Activated naive CD8-positive, alpha-beta T cell (primary cell): ENCODE data around the gene HRC.
"Not testable (repeated sequence)": the region's sequence is repeated elsewhere in the genome, so short reads cannot be mapped to it uniquely, and the experiment has no call there.

Experiments
- H3K27ac Mint-ChIP-seq: one replicate; pipeline ENCODE4 v1.8.0; 2021; ENCODE audit warnings: mixed read lengths
- H3K27me3 Mint-ChIP-seq: one replicate; pipeline ENCODE4 v1.8.0; 2021; ENCODE audit warnings: mixed read lengths
- H3K36me3 Mint-ChIP-seq: one replicate; pipeline ENCODE4 v1.8.0; 2021; ENCODE audit warnings: mixed read lengths
- H3K4me1 Mint-ChIP-seq: one replicate; pipeline ENCODE4 v1.8.0; 2021; ENCODE audit warnings: low read depth, mixed read lengths
- H3K4me3 Mint-ChIP-seq: one replicate; pipeline ENCODE4 v1.8.0; 2021; ENCODE audit warnings: mild to moderate bottlenecking, mixed read lengths
- H3K9me3 Mint-ChIP-seq: one replicate; pipeline ENCODE4 v1.8.0; 2021; ENCODE audit warnings: low read depth, mixed read lengths

The HRC gene

GRCh38 chr19:49130325-49130724 is 24.9 kb downstream of the HRC start:
- no peak overlapping the region for H3K27ac Mint-ChIP-seq
- peaks cover 24% of the 10 kb centered on the region for H3K4me1 Mint-ChIP-seq
- H3K4me3 Mint-ChIP-seq, result no peak overlapping the region
- no peaks in the 10 kb centered on the region for H3K9me3 Mint-ChIP-seq
- no peaks in the 10 kb centered on the region for H3K27me3 Mint-ChIP-seq
- H3K36me3 Mint-ChIP-seq, result no peaks in the 10 kb centered on the region

GRCh38 chr19:49129238-49129583 is 26.0 kb downstream of the HRC start:
- Mint-ChIP-seq H3K9me3 (no peaks in the 10 kb centered on the region), H3K4me3 (no peak overlapping the region), H3K27ac (no peak overlapping the region), H3K4me1 (peaks cover 22% of the 10 kb centered on the region), H3K27me3 (no peaks in the 10 kb centered on the region), H3K36me3 (no peaks in the 10 kb centered on the region)

GRCh38 chr19:49128545-49129237 is 26.5 kb downstream of the HRC start:
- peak overlapping the region; percentile 91 for H3K4me3 Mint-ChIP-seq
- H3K9me3 Mint-ChIP-seq, result no peaks in the 10 kb centered on the region
- no peaks in the 10 kb centered on the region for H3K27me3 Mint-ChIP-seq
- H3K4me1 Mint-ChIP-seq, result peaks cover 17% of the 10 kb centered on the region
- no peaks in the 10 kb centered on the region for H3K36me3 Mint-ChIP-seq
- no peak overlapping the region for H3K27ac Mint-ChIP-seq

GRCh38 chr19:49127674-49128544 is 27.3 kb downstream of the HRC start:
- Mint-ChIP-seq H3K36me3 (no peaks in the 10 kb centered on the region), H3K27me3 (no peaks in the 10 kb centered on the region), H3K9me3 (no peaks in the 10 kb centered on the region), H3K27ac (peak overlapping the region; percentile 87), H3K4me3 (peak overlapping the region; percentile 91), H3K4me1 (peaks cover 13% of the 10 kb centered on the region)

GRCh38 chr19:49127225-49127624 is 28.0 kb downstream of the HRC start:
- not testable (repeated sequence) for H3K27me3 Mint-ChIP-seq, H3K4me1 Mint-ChIP-seq, H3K9me3 Mint-ChIP-seq, H3K36me3 Mint-ChIP-seq, H3K27ac Mint-ChIP-seq
- H3K4me3 Mint-ChIP-seq, result peak overlapping the region; percentile 7

GRCh38 chr19:49126575-49126974 is 28.6 kb downstream of the HRC start:
- no peak overlapping the region for H3K4me3 Mint-ChIP-seq
- no peak overlapping the region for H3K27ac Mint-ChIP-seq
- H3K9me3 Mint-ChIP-seq, result no peaks in the 10 kb centered on the region
- H3K4me1 Mint-ChIP-seq, result peaks cover 9% of the 10 kb centered on the region
- H3K36me3 Mint-ChIP-seq, result no peaks in the 10 kb centered on the region
- no peaks in the 10 kb centered on the region for H3K27me3 Mint-ChIP-seq

- H3K27ac Mint-ChIP-seq, result no peak overlapping the region
- peaks cover 17% of the 10 kb centered on the region for H3K4me1 Mint-ChIP-seq
- no peaks in the 10 kb centered on the region for H3K9me3 Mint-ChIP-seq
- H3K36me3 Mint-ChIP-seq, result no peaks in the 10 kb centered on the region
- no peaks in the 10 kb centered on the region for H3K27me3 Mint-ChIP-seq
- no peak overlapping the region for H3K4me3 Mint-ChIP-seq
Observed at GRCh38 chr19:49125025-49125731, 30.0 kb downstream of the HRC start.

- not testable (repeated sequence) for H3K27ac Mint-ChIP-seq, H3K4me3 Mint-ChIP-seq, H3K9me3 Mint-ChIP-seq, H3K27me3 Mint-ChIP-seq, H3K36me3 Mint-ChIP-seq
- H3K4me1 Mint-ChIP-seq, result peaks cover 13% of the 10 kb centered on the region
Observed at GRCh38 chr19:49123285-49123684, 31.9 kb downstream of the HRC start.

GRCh38 chr19:49121841-49122240 is 33.4 kb downstream of the HRC start:
- H3K36me3 Mint-ChIP-seq, H3K9me3 Mint-ChIP-seq, H3K27me3 Mint-ChIP-seq: not testable (repeated sequence)

GRCh38 chr19:49120868-49121267 is 34.3 kb downstream of the HRC start:
- Mint-ChIP-seq H3K9me3 (no peaks in the 10 kb centered on the region), H3K27ac (no peak overlapping the region)

More at GRCh38 chr19:49121841-49122240, 33.4 kb downstream of the HRC start:
- peaks cover 21% of the 10 kb centered on the region for H3K4me1 Mint-ChIP-seq
- H3K4me3 Mint-ChIP-seq, H3K27ac Mint-ChIP-seq: not testable (repeated sequence)

GRCh38 chr19:49120325-49120683 is 34.9 kb downstream of the HRC start:
- Mint-ChIP-seq H3K27me3 (no peaks in the 10 kb centered on the region), H3K4me1 (peaks cover 24% of the 10 kb centered on the region), H3K9me3 (no peaks in the 10 kb centered on the region), H3K27ac (no peak overlapping the region), H3K4me3 (peak overlapping the region; percentile 71), H3K36me3 (no peaks in the 10 kb centered on the region)

More at GRCh38 chr19:49120868-49121267, 34.3 kb downstream of the HRC start:
- Mint-ChIP-seq H3K4me1 (peaks cover 24% of the 10 kb centered on the region), H3K36me3 (no peaks in the 10 kb centered on the region), H3K4me3 (peak overlapping the region; percentile 71), H3K27me3 (no peaks in the 10 kb centered on the region)

- peaks cover 28% of the 10 kb centered on the region for H3K4me1 Mint-ChIP-seq
- H3K27ac Mint-ChIP-seq, result peak within 1 kb of the TSS; percentile 87
- H3K27me3 Mint-ChIP-seq, result no peaks in the 10 kb centered on the region
- peak within 1 kb of the TSS; percentile 89 for H3K4me3 Mint-ChIP-seq
- H3K36me3 Mint-ChIP-seq, result no peaks in the 10 kb centered on the region
- no peaks in the 10 kb centered on the region for H3K9me3 Mint-ChIP-seq
Observed at GRCh38 chr19:49119411-49120324, 35.5 kb downstream of the HRC start, which contains the start of gene PPFIA3. Gene PPFIA3 (plus strand): TSS chr19:49119544. CDS start chr19:49127874, 8,330 bp downstream.

- H3K9me3 Mint-ChIP-seq, result no peaks in the 10 kb centered on the region
- peaks cover 30% of the 10 kb centered on the region for H3K4me1 Mint-ChIP-seq
Observed at GRCh38 chr19:49118565-49119410, 36.4 kb downstream of the HRC start, which contains the start of gene C19orf73. Gene C19orf73 (minus strand): TSS chr19:49119143. CDS start chr19:49119022, 121 bp downstream.

More at GRCh38 chr19:49118565-49119410, 36.4 kb downstream of the HRC start, which contains the start of gene C19orf73:
- Mint-ChIP-seq H3K27ac (peak within 1 kb of the TSS; percentile 87), H3K36me3 (no peaks in the 10 kb centered on the region), H3K4me3 (peak within 1 kb of the TSS; percentile 89), H3K27me3 (no peaks in the 10 kb centered on the region)
